ENCODE measurements around the gene PEX7.

GRCh38 chr6:136958168-136958567, 135.8 kb downstream of the PEX7 start:
- TF ChIP-seq POLR2A (IDR thresholded peaks at IDR 0.05) (no peak), CTCF (IDR thresholded peaks at IDR 0.05) (no peak), EP300 (IDR thresholded peaks at IDR 0.05) (no peak)

Data from tibial nerve (tissue), 4 donors.